Stimulated activated memory B cell treated with anti-CD40 and anti-IgM and Interleukin-4, amounts not matched to agents 10 μg/mL and 1 μg/mL and 100 μg/mL, for 72 hours (primary cell): Measurements from ENCODE around the gene TPCN1.

Experiments used
- ATAC-seq: fragments of 150-1000 bp; cut with Tn5 transposase; 2 replicates; pipeline ENCODE4 v1.10.0; 2021
- H3K27ac Mint-ChIP-seq: one replicate; pipeline ENCODE4 v1.8.0; 2022; ENCODE audit warnings: mild to moderate bottlenecking, mixed read lengths
- H3K27me3 Mint-ChIP-seq: one replicate; pipeline ENCODE4 v1.8.0; 2022; ENCODE audit warnings: mixed read lengths
- H3K36me3 Mint-ChIP-seq: one replicate; pipeline ENCODE4 v1.8.0; 2022; ENCODE audit warnings: mixed read lengths
- H3K4me1 Mint-ChIP-seq: one replicate; pipeline ENCODE4 v1.8.0; 2022; ENCODE audit warnings: mixed read lengths
- H3K4me3 Mint-ChIP-seq: one replicate; pipeline ENCODE4 v1.8.0; 2022; ENCODE audit warnings: mild to moderate bottlenecking, moderate library complexity, mixed read lengths
- H3K9me3 Mint-ChIP-seq: one replicate; pipeline ENCODE4 v1.8.0; 2022; ENCODE audit warnings: mixed read lengths

TPCN1 gene

DNA sequence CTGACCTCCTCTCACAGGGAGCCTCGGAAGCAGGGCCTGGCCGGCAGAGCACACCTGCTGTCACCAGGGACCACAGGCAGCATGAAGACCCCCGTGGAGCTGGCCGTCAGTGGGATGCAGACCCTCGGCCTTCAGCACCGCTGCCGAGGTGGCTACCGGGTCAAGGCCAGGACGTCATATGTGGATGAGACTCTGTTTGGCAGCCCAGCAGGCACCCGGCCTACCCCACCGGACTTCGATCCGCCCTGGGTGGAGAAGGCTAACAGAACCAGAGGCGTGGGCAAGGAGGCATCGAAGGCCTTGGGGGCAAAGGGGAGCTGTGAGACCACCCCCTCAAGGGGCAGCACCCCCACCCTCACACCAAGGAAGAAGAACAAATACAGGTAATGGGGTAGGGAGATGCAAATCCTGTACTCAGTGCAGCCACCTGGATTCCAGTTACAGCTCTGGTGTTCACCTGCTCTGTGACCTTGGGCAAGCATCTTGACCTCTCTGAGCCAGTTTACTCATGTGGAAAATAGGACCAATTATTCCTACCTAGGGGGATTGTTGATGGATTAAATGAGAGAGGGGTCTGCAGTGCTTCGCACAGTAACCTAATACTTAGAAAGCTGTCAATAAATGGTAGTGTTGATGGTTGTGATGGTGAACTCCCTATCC lies 34.5 kb upstream of the TPCN1 start:
- no peaks in the 10 kb centered on the region for H3K27me3 Mint-ChIP-seq
- H3K9me3 Mint-ChIP-seq = no peaks in the 10 kb centered on the region
- no peak for ATAC-seq

DNA sequence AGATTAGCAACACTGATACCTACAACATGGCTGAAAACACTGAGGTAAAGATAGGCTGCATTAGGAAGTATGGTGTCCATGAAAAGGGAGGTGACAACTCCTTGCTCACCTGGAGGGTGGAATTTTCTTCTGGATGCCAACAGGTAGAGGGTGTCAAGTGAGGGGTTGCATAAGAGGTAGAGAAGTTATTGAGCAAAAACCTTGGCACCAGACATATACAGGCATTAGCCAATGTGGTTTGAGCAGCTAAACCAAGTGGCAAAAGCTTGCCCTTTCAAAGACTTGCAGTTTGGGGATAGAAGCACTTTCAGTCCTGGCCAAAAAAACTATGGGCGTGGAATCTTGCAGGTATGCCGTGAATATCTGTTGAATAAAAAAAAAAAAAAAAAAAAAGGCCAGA lies 31.9 kb upstream of the TPCN1 start:
- peaks cover 51% of the 10 kb centered on the region for H3K36me3 Mint-ChIP-seq
- H3K4me1 Mint-ChIP-seq = peaks cover 17% of the 10 kb centered on the region
- H3K9me3 Mint-ChIP-seq = no peaks in the 10 kb centered on the region
- no peaks in the 10 kb centered on the region for H3K27me3 Mint-ChIP-seq
- no peak for ATAC-seq
- no peak overlapping the region for H3K4me3 Mint-ChIP-seq
- no peak overlapping the region for H3K27ac Mint-ChIP-seq

More for the DNA sequence above, 34.5 kb upstream of the TPCN1 start:
- Mint-ChIP-seq H3K4me3 (peak overlapping the region; percentile 88), H3K27ac (peak overlapping the region; percentile 97), H3K36me3 (peaks cover 40% of the 10 kb centered on the region), H3K4me1 (peaks cover 26% of the 10 kb centered on the region)

DNA sequence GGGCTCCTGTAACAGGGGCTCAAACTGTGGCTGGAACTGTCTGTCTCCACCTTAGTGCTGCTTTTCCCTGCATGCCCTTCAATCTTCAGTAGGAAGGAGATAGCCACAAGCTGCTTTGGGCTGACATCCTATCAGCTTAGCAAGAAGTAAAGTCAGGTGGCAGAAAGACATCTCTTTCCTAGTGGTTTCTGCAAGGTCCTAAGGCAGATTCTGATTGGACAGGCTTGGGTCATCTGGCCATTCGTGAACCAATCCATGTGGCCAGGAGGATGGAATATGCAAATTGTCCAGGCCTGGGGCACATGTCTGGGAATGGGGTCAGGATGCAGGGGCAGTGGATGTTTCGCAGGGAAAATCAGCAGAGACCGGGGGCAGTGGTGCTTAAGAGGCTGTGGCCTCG lies 30.5 kb upstream of the TPCN1 start:
- H3K4me3 Mint-ChIP-seq = no peak overlapping the region
- H3K9me3 Mint-ChIP-seq = no peaks in the 10 kb centered on the region
- H3K36me3 Mint-ChIP-seq = peaks cover 51% of the 10 kb centered on the region
- ATAC-seq = no peak
- no peak overlapping the region for H3K27ac Mint-ChIP-seq
- H3K27me3 Mint-ChIP-seq = no peaks in the 10 kb centered on the region
- peaks cover 17% of the 10 kb centered on the region for H3K4me1 Mint-ChIP-seq

DNA sequence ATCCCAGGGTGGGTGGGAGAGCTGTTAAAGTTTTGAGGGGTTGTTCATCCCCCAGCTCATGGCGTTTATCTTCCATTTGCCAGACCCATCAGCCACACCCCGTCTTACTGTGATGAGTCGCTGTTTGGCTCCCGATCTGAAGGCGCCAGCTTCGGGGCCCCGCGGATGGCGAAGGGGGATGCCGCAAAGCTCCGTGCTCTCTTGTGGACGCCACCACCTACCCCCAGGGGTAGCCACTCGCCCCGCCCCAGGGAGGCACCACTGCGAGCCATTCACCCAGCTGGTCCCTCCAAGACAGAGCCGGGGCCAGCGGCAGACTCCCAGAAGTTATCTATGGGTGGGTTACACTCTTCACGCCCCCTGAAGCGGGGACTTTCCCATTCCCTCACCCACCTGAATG lies 30.0 kb upstream of the TPCN1 start:
- no peak for ATAC-seq
- Mint-ChIP-seq H3K4me1 (peaks cover 14% of the 10 kb centered on the region), H3K9me3 (no peaks in the 10 kb centered on the region), H3K27ac (no peak overlapping the region), H3K4me3 (no peak overlapping the region), H3K36me3 (peaks cover 49% of the 10 kb centered on the region), H3K27me3 (no peaks in the 10 kb centered on the region)

DNA sequence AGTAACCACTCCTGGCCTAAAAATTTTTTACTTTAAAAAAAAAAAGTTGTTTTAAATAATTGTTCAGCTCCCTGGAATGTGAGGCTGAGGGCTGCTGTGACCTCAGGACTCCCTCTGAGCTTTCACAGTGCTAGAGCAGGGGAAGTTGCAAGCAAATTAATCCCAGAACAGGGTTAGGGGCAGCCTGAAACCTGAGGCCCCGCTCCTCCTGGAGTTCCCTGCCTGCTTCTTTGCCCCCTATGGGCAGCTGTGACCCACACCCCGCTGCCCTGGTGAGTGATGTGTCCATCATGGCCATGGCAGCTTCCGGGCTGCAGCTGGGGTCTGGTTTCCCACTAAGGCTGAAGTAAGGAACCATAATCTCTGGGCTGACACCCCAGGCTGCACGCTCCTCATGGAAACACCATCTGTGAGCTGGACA lies 26.3 kb upstream of the TPCN1 start:
- H3K4me1 Mint-ChIP-seq = peaks cover 17% of the 10 kb centered on the region
- H3K36me3 Mint-ChIP-seq = peaks cover 29% of the 10 kb centered on the region
- no peaks in the 10 kb centered on the region for H3K9me3 Mint-ChIP-seq
- no peak for ATAC-seq
- no peak overlapping the region for H3K27ac Mint-ChIP-seq
- no peak overlapping the region for H3K4me3 Mint-ChIP-seq
- H3K27me3 Mint-ChIP-seq = no peaks in the 10 kb centered on the region

DNA sequence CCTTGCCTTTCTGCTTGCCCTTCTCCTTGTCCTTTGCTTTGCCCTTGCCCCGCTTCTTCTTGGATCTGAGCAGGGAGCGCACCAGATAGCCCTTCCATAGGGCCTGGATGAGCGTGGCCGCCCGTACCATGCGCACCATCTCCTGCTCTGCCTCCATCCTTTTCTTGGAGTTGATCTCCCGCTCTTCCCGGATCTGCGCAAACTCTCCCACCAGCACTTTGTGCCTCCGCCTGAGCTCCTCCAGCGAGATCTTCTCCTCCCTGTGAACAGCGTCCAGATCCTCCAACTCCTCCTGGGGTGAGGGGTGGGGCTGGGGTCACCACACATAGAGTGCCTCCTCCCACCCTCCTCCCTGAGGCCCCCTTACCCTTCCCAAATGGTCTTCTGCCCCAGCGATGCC lies 25.7 kb upstream of the TPCN1 start:
- ATAC-seq = no peak

DNA sequence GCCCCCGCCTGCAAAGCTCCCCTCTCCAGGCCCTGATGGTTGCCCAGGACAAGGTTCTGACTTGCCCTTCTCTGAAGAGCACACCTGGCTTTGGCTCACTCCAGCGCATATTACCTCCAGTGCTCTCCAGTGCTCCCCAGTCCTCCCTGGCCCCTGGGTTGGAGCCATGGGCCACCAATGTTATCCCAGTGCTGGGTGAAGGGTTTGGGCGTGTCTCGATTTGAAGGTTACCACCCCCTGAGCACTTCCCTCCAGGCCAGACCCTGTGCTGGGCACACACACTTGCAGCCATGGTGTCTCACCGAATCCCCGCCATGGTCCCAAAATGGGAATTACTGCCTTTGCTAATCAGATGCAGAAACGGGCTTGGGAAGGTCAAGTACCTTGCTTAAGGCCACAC lies 24.7 kb upstream of the TPCN1 start:
- Mint-ChIP-seq H3K9me3 (no peaks in the 10 kb centered on the region), H3K27ac (no peak overlapping the region), H3K36me3 (peaks cover 19% of the 10 kb centered on the region), H3K27me3 (no peaks in the 10 kb centered on the region), H3K4me1 (peaks cover 22% of the 10 kb centered on the region), H3K4me3 (no peak overlapping the region)
- no peak for ATAC-seq

More for the DNA sequence above, 25.7 kb upstream of the TPCN1 start:
- peak overlapping the region; percentile 34 for H3K27ac Mint-ChIP-seq
- H3K27me3 Mint-ChIP-seq = no peaks in the 10 kb centered on the region
- H3K9me3 Mint-ChIP-seq = no peaks in the 10 kb centered on the region
- no peak overlapping the region for H3K4me3 Mint-ChIP-seq
- H3K36me3 Mint-ChIP-seq = peaks cover 29% of the 10 kb centered on the region
- H3K4me1 Mint-ChIP-seq = peaks cover 17% of the 10 kb centered on the region

DNA sequence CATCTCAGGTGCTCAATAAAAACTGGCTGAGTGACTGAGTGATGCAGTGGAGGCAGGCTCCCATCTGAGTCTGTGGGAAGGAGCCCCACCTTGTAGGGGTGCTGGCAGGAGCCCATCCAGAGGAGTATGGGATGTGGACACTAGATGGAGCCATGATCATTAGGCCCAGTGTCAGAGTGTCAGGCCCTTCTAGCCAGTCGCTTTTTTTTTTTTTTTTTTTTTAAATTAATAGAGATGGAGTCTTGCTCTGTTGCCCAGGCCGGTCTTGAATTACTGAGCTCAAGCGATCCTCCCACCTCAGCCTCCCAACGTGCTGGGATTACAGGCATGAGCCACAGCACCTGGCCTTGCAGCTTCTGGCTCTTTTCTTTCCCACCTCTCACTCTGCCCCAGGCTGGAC lies 24.3 kb upstream of the TPCN1 start:
- Mint-ChIP-seq H3K4me1 (peaks cover 22% of the 10 kb centered on the region), H3K4me3 (no peak overlapping the region), H3K27ac (peak overlapping the region; percentile 55), H3K36me3 (peaks cover 15% of the 10 kb centered on the region), H3K9me3 (no peaks in the 10 kb centered on the region), H3K27me3 (no peaks in the 10 kb centered on the region)
- ATAC-seq = peak; percentile 94

DNA sequence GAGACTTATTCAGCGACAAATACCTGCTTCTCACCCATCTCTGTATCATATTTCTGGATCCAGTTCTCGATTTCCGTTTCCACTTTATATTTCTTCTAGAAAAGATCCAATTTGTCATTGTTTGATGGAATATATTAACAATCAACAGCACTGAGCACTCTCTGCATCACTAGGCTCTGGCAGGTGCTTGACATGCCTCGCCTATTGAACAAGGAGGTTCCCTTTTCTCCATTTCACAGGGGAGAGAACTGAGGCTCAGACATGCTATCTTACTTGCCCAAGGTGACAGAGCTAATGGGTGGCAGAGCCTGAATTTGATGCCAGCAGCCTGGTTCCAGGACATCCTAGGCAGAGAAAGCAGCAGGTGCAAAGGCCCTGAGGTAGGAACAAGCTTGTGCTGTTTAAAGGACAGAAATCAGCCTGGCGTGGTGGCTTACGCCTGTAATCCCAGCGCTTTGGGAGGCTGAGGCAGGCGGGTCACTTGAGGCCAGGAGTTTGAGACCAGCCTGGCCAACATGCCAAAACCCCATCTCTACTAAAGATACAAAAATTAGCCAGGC lies 23.7 kb upstream of the TPCN1 start:
- ATAC-seq = no peak
- Mint-ChIP-seq H3K36me3 (peaks cover 9% of the 10 kb centered on the region), H3K4me1 (peaks cover 22% of the 10 kb centered on the region), H3K4me3 (no peak overlapping the region), H3K9me3 (no peaks in the 10 kb centered on the region), H3K27ac (peak overlapping the region; percentile 55), H3K27me3 (no peaks in the 10 kb centered on the region)

DNA sequence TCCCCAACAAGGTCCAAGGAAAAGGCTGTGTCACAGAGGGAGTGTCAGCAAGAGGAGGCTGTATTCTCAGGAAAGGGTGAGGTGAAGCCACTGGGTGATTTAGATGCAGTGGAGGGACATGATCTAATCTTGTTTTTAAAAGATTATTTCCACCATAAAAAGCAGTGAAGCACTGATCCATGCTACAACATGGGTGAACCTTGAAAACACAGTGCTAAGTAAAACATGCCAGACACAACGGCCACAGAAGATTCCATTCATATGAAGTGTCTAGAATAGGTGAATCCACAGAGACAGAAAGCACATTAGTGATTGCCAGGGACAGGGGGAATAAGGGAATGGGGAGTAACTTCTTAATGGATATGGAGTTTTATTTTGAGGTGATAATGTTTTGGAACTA lies 23.0 kb upstream of the TPCN1 start:
- H3K36me3 Mint-ChIP-seq = peaks cover 6% of the 10 kb centered on the region
- no peak for ATAC-seq
- no peak overlapping the region for H3K4me3 Mint-ChIP-seq
- H3K9me3 Mint-ChIP-seq = no peaks in the 10 kb centered on the region
- H3K4me1 Mint-ChIP-seq = peaks cover 22% of the 10 kb centered on the region
- peak overlapping the region; percentile 8 for H3K27ac Mint-ChIP-seq
- H3K27me3 Mint-ChIP-seq = no peaks in the 10 kb centered on the region

DNA sequence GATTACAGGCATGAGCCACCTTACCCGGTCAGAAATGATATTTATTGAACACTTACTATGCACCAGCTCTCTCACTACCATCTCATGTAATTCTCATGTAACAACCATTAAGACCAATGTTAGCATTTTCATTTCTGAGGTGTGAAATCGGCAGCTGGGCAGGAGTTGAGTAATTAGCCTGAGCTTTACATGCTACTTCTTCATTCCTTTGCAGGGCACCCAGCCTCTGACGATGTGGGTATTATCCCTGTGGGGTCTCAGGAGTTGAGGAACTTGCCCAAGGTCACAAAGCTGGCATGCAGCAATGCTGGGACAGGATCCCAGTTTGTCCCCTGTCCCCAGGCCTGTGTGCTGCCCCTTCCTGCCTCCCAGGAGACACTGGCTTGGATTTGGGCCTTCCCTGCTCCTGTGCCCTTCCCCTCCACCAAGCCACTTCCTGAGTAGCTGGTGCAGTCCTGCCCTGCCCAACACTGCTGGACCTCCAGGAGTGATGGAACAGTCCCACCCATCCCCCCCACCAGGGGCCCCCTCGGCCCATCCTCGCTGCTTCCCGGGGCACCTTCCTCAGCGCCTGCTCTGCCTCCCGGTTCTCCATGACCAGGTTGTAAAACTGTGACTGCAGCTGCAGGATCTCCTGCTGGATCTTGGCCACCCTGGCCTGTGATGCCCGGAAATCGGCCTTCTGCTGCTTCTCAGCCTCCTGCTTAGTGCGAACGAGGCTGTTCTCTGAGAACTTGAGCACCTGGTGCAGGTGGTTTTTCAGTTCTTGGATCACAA lies 21.1 kb upstream of the TPCN1 start:
- peak overlapping the region; percentile 67 for H3K27ac Mint-ChIP-seq
- no peaks in the 10 kb centered on the region for H3K27me3 Mint-ChIP-seq
- ATAC-seq = no peak
- H3K4me1 Mint-ChIP-seq = peaks cover 35% of the 10 kb centered on the region
- H3K4me3 Mint-ChIP-seq = no peak overlapping the region
- no peaks in the 10 kb centered on the region for H3K36me3 Mint-ChIP-seq
- no peaks in the 10 kb centered on the region for H3K9me3 Mint-ChIP-seq

DNA sequence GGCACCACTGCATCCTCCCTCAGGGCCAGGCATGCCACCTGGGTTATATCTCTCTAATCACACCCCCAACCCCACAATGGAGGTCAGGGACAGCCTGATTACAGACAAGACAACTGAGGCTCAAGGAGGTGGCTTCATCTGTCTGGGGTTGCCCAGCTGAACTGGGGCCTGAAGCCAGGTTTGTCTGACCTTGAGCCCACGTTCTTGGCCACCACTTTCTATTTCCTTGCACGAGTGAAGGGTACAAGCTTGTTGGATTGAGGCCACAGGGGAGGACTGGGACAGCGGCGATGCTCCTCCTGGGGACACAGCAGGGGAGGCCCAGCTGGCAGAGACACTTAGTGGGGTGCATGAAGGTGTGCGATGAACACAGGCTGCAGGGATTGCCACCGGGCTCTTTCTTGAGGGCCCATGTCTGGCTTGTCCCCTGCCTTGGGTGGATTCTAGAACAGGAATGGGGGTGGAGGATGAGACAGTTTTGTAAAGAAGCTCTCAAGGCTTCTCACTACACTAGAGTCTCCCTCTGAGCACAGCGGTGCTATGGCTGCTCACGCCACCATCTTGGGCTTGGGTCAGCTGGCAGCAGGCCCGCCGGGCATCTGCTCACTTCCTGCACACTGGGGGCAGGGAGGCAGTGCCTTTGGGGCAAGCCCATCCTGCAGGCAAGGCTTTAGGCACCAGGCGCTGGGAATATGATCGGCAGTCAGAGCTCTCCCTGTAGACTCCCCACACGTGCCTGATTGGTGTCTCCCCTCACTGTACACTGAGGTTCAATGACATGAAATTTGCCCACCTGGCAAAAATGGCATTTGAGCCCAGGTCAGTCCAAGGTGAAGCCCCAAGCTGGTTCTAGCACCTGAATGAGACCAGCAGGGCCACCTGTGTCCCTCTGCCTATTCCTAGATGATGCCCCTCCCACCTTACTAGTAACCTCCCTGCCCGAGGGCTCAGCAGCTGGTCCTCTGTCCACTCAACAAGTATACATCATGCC lies 19.8 kb upstream of the TPCN1 start:
- no peak overlapping the region for H3K4me3 Mint-ChIP-seq
- H3K9me3 Mint-ChIP-seq = no peaks in the 10 kb centered on the region
- H3K36me3 Mint-ChIP-seq = no peaks in the 10 kb centered on the region
- peak overlapping the region; percentile 67 for H3K27ac Mint-ChIP-seq
- peaks cover 37% of the 10 kb centered on the region for H3K4me1 Mint-ChIP-seq
- ATAC-seq = no peak
- no peaks in the 10 kb centered on the region for H3K27me3 Mint-ChIP-seq

DNA sequence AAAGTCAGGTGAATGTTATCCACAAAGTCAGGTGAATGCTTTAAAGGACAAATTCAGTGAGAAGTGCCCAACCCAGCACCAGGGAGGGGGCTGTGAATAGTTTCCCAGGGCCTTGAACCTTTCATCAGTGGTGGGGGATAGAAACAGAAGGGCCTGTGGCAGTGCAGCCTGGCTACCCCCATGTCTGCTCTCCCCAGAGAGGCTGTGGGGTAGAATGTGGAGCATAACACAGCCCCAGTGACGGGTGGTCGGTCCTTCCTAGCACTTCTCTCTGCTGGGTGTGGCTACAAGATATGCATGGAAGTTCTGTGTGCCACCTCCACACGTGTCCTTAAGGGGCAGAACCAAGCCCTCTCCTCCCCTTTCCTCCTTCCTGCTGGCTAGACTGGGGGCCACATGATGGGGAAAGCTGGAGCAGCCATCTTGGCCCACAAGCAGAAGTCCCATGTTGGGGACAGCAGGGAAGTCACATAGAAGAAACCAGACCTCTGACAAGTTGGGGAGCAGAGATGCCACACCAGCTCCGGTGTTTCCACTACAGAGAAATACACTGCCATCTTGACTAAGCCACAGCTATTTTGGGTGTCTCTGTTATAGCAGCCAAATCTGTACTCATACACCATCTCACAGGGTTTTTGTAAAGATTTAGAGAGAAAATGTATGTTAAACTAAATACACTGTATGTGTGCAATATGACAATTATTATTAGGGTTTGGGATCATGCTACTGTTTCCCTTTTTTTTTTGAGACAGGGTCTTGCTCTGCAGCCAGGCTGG lies 18.8 kb upstream of the TPCN1 start:
- Mint-ChIP-seq H3K27me3 (no peaks in the 10 kb centered on the region), H3K4me3 (no peak overlapping the region), H3K36me3 (no peaks in the 10 kb centered on the region), H3K4me1 (peaks cover 38% of the 10 kb centered on the region), H3K27ac (peak overlapping the region; percentile 67), H3K9me3 (no peaks in the 10 kb centered on the region)
- ATAC-seq = no peak
